Prostate gland (tissue), 2 donors: ENCODE measurements around the gene RNASE13. TPM values are rescaled to one million over a fixed set of nuclear protein-coding genes. Genes with fewer than 3 reads are reported as not detected.
A peak's percentile ranks its signal among the peaks of the same experiment; 100 is the strongest.
"Not testable (repeated sequence)": the region's sequence is repeated elsewhere in the genome, so short reads cannot be mapped to it uniquely, and the experiment has no call there.

ENCODE experiments used
- DNase-seq: peaks from one replicate; pipeline ENCODE4 v3.0.0-alpha.2; 2019; ENCODE audit warnings: low spot score
- H3K27ac ChIP-seq, 2 donors: fragments of 200-600 bp; sonication (generic); 2 replicates each; pipeline ENCODE4 v1.5.1; 2017 to 2019
- H3K27me3 ChIP-seq: fragments of 200-600 bp; sonication (generic); replicated peaks from 2 replicates; pipeline ENCODE4 v1.5.1; 2019; ENCODE audit not compliant: insufficient read depth
- H3K36me3 ChIP-seq, 2 donors: fragments of 200-600 bp; sonication (generic); 1 replicate in 1 of 2; 2 replicates in 1 of 2; pipeline versions ENCODE4 v1.5.1 to v1.8.1; 2017 to 2019
- H3K4me1 ChIP-seq: fragments of 200-600 bp; sonication (generic); replicated peaks from 2 replicates; pipeline ENCODE4 v1.5.1; 2019
- H3K4me3 ChIP-seq, 2 donors: fragments of 200-600 bp; sonication (generic); 2 replicates each; pipeline ENCODE4 v1.5.1; 2017 to 2019
- H3K9me3 ChIP-seq: fragments of 200-600 bp; sonication (generic); 2 replicates; pipeline ENCODE4 v1.5.1; 2017
- CTCF ChIP-seq, 4 experiments: fragments of 200-600 bp in 2 of 4; fragments of 450-650 bp in 2 of 4; sonication (generic) in 2 of 4; IDR thresholded peaks; 1 replicate in 3 of 4; 2 replicates in 1 of 4; pipeline ENCODE4 v1.5.1; 2016 to 2019; ENCODE audit warnings: antibody characterized with exemption in 4 of 4, mild to moderate bottlenecking in 2 of 4, moderate library complexity in 2 of 4
- POLR2A ChIP-seq: fragments of 450-650 bp; IDR thresholded peaks from one replicate; pipeline ENCODE4 v1.6.1; 2016; ENCODE audit warnings: antibody characterized with exemption, mild to moderate bottlenecking
- POLR2AphosphoS5 ChIP-seq: sonication (generic); formaldehyde crosslinking; IDR thresholded peaks from one replicate; pipeline ENCODE4 v1.6.1; 2017; ENCODE audit warnings: antibody characterized with exemption
- WGBS: methylation state at CpG from one replicate; pipeline ENCODE4 v1.1.5; 2018; 5-methylcytosine and 5-hydroxymethylcytosine counted together
- intact Hi-C: fragments of 100-400 bp; cut with DNase I; formaldehyde crosslinking; loops from one replicate; pipeline ENCODE4 v1.14.2; 2022
- microRNA-seq: library from miRNA; unstranded; fragments of <30 nt; microRNA quantifications from one replicate; pipeline ENCODE4, GENCODE V29; 2016
- total RNA-seq, 2 donors: library from RNA; depleted of rRNA; stranded (reverse); fragments of >200 nt; gene quantifications; one replicate each; pipeline ENCODE4 v1.1.0, GENCODE V29; 2016

RNASE13 gene
- total RNA-seq, 2 donors from 2014 or later: 0.57 TPM; not detected in 1

- no peaks in the 10 kb centered on the region for H3K9me3 ChIP-seq
- no peak for TF ChIP-seq CTCF (IDR thresholded peaks at IDR 0.05)
- no peak for TF ChIP-seq POLR2A
- no peak for TF ChIP-seq POLR2AphosphoS5
- H3K27me3 ChIP-seq: no peaks in the 10 kb centered on the region
- H3K4me1 ChIP-seq: peaks cover 12% of the 10 kb centered on the region
- no peak for DNase-seq
- 82% methylated on average over 15 of the region's 15 CpGs for WGBS
- intact Hi-C loops: no loop called here
- peak overlapping the region in 1 of 2 donors; percentile 67 for H3K4me3 ChIP-seq
- peak overlapping the region; percentile 73 to 77 for H3K27ac ChIP-seq
- no peaks in the 10 kb centered on the region for H3K36me3 ChIP-seq
Measured at GRCh38 chr14:20988717-20989470, 45.7 kb downstream of the RNASE13 start.

- DNase-seq: no peak
- Histone ChIP-seq H3K36me3 (no peaks in the 10 kb centered on the region), H3K4me3 (no peak overlapping the region), H3K27me3 (no peaks in the 10 kb centered on the region), H3K27ac (no peak overlapping the region), H3K9me3 (no peaks in the 10 kb centered on the region), H3K4me1 (peaks cover 12% of the 10 kb centered on the region)
- peak; percentile 20 for TF ChIP-seq POLR2AphosphoS5
- no peak for TF ChIP-seq CTCF (IDR thresholded peaks at IDR 0.05)
- TF ChIP-seq POLR2A: no peak
- 41% methylated on average over 2 of the region's 2 CpGs for WGBS
- intact Hi-C loops: no loop called here
Measured at GRCh38 chr14:20986811-20987210, 47.8 kb downstream of the RNASE13 start.

- H3K4me1 ChIP-seq, H3K27me3 ChIP-seq, H3K9me3 ChIP-seq, DNase-seq, H3K27ac ChIP-seq, H3K36me3 ChIP-seq, intact Hi-C loops, H3K4me3 ChIP-seq: not testable (repeated sequence)
- 92% methylated on average over 4 of the region's 4 CpGs for WGBS
Measured at GRCh38 chr14:20985650-20986049, 49.0 kb downstream of the RNASE13 start.

Small RNAs within 50 kb of the gene (microRNA-seq; reads per million reads assigned to microRNA genes)
- gene MIR6717: not detected

Other genes starting within 250 kb of the RNASE13 start
- 1,000 to 10,000 TPM in 1 of 2 donors, 10 to 100 TPM in 1; 30.1 to 3,158 TPM for gene RNASE1, start 232.0 kb downstream of the RNASE13 start, total RNA-seq
- gene RNASE3, start 143.4 kb downstream of the RNASE13 start, total RNA-seq: not detected
- gene RNASE2, start 79.3 kb downstream of the RNASE13 start, total RNA-seq: under 1 TPM; 0.46 to 0.91 TPM
- gene METTL17, start 44.8 kb downstream of the RNASE13 start, total RNA-seq: 10 to 100 TPM; 60.3 to 74.5 TPM
- 10 to 100 TPM in 1 of 2 donors, 1 to 10 TPM in 1; 1.7 to 20.1 TPM for gene SLC39A2, start 35.5 kb downstream of the RNASE13 start, total RNA-seq
- gene NDRG2, start 9.7 kb downstream of the RNASE13 start, total RNA-seq: 100 to 1,000 TPM; 230 to 304 TPM
- gene TPPP2, start 4.6 kb downstream of the RNASE13 start, total RNA-seq: 1 to 10 TPM in 1 of 2 donors, not detected in 1; 9.4 TPM
- under 1 TPM in 1 of 2 donors, not detected in 1; 0.74 TPM for gene RNASE7, start 7.6 kb upstream of the RNASE13 start, total RNA-seq
- not detected for gene RNASE8, start 23.0 kb upstream of the RNASE13 start, total RNA-seq
- 10 to 100 TPM; 12.4 to 37.7 TPM for gene ARHGEF40, start 35.5 kb upstream of the RNASE13 start, total RNA-seq
- gene ZNF219, start 63.8 kb upstream of the RNASE13 start, total RNA-seq: 10 to 100 TPM; 56.8 to 89.8 TPM
- not detected for gene TMEM253, start 66.3 kb upstream of the RNASE13 start, total RNA-seq
- gene OR5AU1, start 121.3 kb upstream of the RNASE13 start, total RNA-seq: not detected
- 100 to 1,000 TPM; 411 to 423 TPM for gene HNRNPC, start 234.6 kb upstream of the RNASE13 start, total RNA-seq
- 1 to 10 TPM in 1 of 2 donors, under 1 TPM in 1; 0.09 to 6.8 TPM for gene RPGRIP1, start 245.3 kb upstream of the RNASE13 start, total RNA-seq